Right atrium auricular region (tissue), 2 donors: ENCODE data around the gene SLC7A4. TPM values are rescaled to one million over a fixed set of nuclear protein-coding genes. Genes with fewer than 3 reads are reported as not detected.
"Not testable (repeated sequence)": the region's sequence is repeated elsewhere in the genome, so short reads cannot be mapped to it uniquely, and the experiment has no call there.

ENCODE experiments used
- DNase-seq: peaks from one replicate; pipeline ENCODE4 v3.0.0-alpha.2; 2019; ENCODE audit warnings: low spot score
- H3K27ac ChIP-seq, 2 donors: fragments of 200-600 bp; sonication (generic); 1 replicate in 1 of 2; 2 replicates in 1 of 2; pipeline ENCODE4 v1.5.1; 2016 to 2019
- H3K27me3 ChIP-seq, 2 donors: fragments of 200-600 bp; sonication (generic); one replicate each; pipeline versions ENCODE4 v1.5.1 to v1.6.0; 2017 to 2019
- H3K36me3 ChIP-seq: fragments of 200-600 bp; sonication (generic); one replicate; pipeline ENCODE4 v1.5.1; 2016
- H3K4me1 ChIP-seq, 2 donors: fragments of 200-600 bp; sonication (generic); one replicate each; pipeline versions ENCODE4 v1.5.1 to v1.6.0; 2017 to 2019
- H3K4me3 ChIP-seq, 2 donors: fragments of 200-600 bp; sonication (generic); 1 replicate in 1 of 2; 2 replicates in 1 of 2; pipeline ENCODE4 v1.5.1; 2017 to 2019; ENCODE audit warnings: mild to moderate bottlenecking in 1 of 2, moderate library complexity in 1 of 2
- H3K9me3 ChIP-seq, 2 donors: fragments of 200-600 bp; sonication (generic); one replicate each; pipeline ENCODE4 v1.5.1; 2019
- CTCF ChIP-seq, 2 donors: fragments of 200-600 bp; sonication (generic); IDR thresholded peaks; one replicate each; pipeline ENCODE4 v1.5.1; 2019; ENCODE audit warnings: antibody characterized with exemption in 2 of 2
- total RNA-seq, 2 donors: library from RNA; depleted of rRNA; stranded (reverse); fragments of >200 nt; gene quantifications; one replicate each; pipeline ENCODE4 v1.1.0, GENCODE V29; 2016

The SLC7A4 gene
- total RNA-seq, 2 donors from 2014 or later, result 1.9 to 5.0 TPM

- no peaks in the 10 kb centered on the region for H3K4me1 ChIP-seq
- no peak for DNase-seq
Observed at GRCh38 chr22:21076912-21077625, 44.7 kb upstream of the SLC7A4 start.

DNA sequence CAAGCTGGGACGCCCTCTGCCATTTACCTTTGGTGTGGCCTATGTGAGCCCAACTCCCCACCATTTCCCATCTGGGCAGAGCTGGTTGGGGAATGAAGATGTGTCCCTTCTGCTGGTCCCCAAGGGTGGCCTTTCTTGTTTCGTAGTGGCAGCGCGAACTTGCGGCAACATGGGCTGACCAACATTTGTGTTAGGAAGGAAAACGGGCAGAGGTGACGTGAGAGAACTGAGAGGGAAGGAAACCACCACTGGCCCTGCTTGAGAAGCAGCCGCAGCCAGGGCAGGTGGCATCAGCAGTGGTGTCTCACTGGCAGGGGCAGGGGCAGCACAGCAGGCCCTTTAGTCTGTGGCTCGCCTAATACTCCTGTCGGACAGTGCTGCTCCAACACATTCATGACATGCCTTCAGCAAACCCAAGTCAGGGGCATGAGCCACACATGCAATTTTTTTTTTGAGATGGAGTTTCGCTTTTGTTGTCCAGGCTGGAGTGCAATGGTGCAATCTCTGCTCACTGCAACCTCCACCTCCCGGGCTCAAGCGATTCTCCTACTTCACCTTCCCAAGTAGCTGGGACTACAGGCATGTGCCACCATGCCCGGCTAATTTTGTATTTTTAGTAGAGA, 43.3 kb upstream of the SLC7A4 start:
- H3K27me3 ChIP-seq, result no peaks in the 10 kb centered on the region
- no peaks in the 10 kb centered on the region for H3K9me3 ChIP-seq
- TF ChIP-seq CTCF (IDR thresholded peaks at IDR 0.05), result no peak
- H3K4me1 ChIP-seq, result no peaks in the 10 kb centered on the region
- H3K36me3 ChIP-seq, result no peaks in the 10 kb centered on the region
- DNase-seq, result no peak
- no peak overlapping the region for H3K4me3 ChIP-seq
- no peak overlapping the region for H3K27ac ChIP-seq

More at GRCh38 chr22:21076912-21077625, 44.7 kb upstream of the SLC7A4 start:
- H3K4me3 ChIP-seq, result no peak overlapping the region
- H3K27me3 ChIP-seq, result no peaks in the 10 kb centered on the region
- no peaks in the 10 kb centered on the region for H3K9me3 ChIP-seq
- H3K36me3 ChIP-seq, result no peaks in the 10 kb centered on the region
- TF ChIP-seq CTCF (IDR thresholded peaks at IDR 0.05), result no peak
- H3K27ac ChIP-seq, result no peak overlapping the region

GRCh38 chr22:21074102-21074715, 41.8 kb upstream of the SLC7A4 start:
- Histone ChIP-seq H3K4me3 (no peak overlapping the region), H3K4me1 (no peaks in the 10 kb centered on the region), H3K27me3 (no peaks in the 10 kb centered on the region), H3K36me3 (no peaks in the 10 kb centered on the region), H3K9me3 (no peaks in the 10 kb centered on the region), H3K27ac (no peak overlapping the region)
- DNase-seq, result no peak
- no peak for TF ChIP-seq CTCF (IDR thresholded peaks at IDR 0.05)

DNA sequence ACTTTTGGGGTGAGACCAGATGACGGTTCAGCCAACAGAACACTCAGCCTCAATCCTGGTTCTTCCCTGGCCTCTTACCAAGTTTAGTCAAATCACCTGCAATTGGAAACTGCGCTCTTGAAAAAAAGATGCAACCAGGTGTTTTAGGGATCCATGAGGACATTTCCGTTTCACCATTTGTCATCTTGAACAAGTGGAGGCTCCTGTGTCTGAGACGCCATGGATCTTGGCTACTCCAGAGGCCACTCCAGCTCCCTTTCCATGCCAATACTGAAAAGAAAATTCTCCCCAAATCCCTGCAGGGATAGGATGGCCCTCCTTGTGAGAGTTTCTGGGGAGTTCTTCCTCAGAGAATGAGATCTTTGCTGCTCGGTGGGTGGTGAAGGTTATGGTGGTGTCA, 41.1 kb upstream of the SLC7A4 start:
- no peak for DNase-seq
- Histone ChIP-seq H3K27me3 (no peaks in the 10 kb centered on the region), H3K36me3 (no peaks in the 10 kb centered on the region), H3K27ac (no peak overlapping the region), H3K9me3 (no peaks in the 10 kb centered on the region), H3K4me3 (no peak overlapping the region), H3K4me1 (no peaks in the 10 kb centered on the region)
- TF ChIP-seq CTCF (IDR thresholded peaks at IDR 0.05), result no peak

DNA sequence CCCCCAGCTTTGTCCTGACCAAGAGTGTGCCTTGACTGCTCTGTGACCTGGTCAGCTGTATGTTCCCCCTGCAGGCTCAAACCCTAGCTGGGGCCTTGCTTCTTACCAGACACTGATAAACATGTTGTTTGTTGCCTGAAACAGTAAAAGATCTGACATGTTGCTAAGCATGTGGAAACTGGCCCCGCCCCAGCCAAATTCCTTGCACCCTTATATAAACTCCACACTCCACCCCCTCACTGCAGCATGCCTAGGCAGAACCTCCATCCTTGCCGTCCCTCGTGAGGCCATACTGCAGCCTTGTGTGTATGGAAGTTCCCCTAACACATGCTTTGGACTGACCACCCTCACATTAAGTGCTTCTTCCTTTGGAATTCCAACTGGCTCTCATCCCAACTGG, 40.7 kb upstream of the SLC7A4 start:
- H3K27ac ChIP-seq, result no peak overlapping the region
- H3K4me3 ChIP-seq, result no peak overlapping the region
- no peak for DNase-seq
- H3K36me3 ChIP-seq, result no peaks in the 10 kb centered on the region
- no peaks in the 10 kb centered on the region for H3K9me3 ChIP-seq
- no peaks in the 10 kb centered on the region for H3K27me3 ChIP-seq
- TF ChIP-seq CTCF (IDR thresholded peaks at IDR 0.05), result no peak
- H3K4me1 ChIP-seq, result no peaks in the 10 kb centered on the region

- not testable (repeated sequence) for H3K27ac ChIP-seq, H3K27me3 ChIP-seq, H3K4me3 ChIP-seq, H3K9me3 ChIP-seq, H3K36me3 ChIP-seq, H3K4me1 ChIP-seq, DNase-seq
Observed at GRCh38 chr22:21071796-21072195, 39.4 kb upstream of the SLC7A4 start.
